Measurements from ENCODE around the gene CLDN7.

Gene CLDN7

GRCh38 chr17:7236808-7237207, 25.5 kb downstream of the CLDN7 start:
- DNase-seq (ENCODE audit: low read depth, low spot score) = no peak
- in situ Hi-C loops (cut with HindIII; ENCODE audit: low sequenced_read_pairs) = no loop called here
- no peak for TF ChIP-seq CTCF (IDR thresholded peaks at IDR 0.05; ENCODE audit: low read depth, low read length)
- no peak overlapping the region for H3K4me3 ChIP-seq (ENCODE audit: low read depth, low read length)

- TF ChIP-seq CTCF (IDR thresholded peaks at IDR 0.05; ENCODE audit: low read depth, low read length) = no peak
- in situ Hi-C loops (cut with HindIII; ENCODE audit: low sequenced_read_pairs) = no loop called here
- no peak overlapping the region for H3K4me3 ChIP-seq (ENCODE audit: low read depth, low read length)
- no peak for DNase-seq (ENCODE audit: low read depth, low spot score)
These were observed 26.3 kb downstream of the CLDN7 start for GRCh38 chr17:7235693-7236665.

GRCh38 chr17:7234083-7234951, 28.0 kb downstream of the CLDN7 start, which contains the start of gene DVL2:
Gene DVL2, minus strand, starts transcription at chr17:7234517. Its CDS starts 255 bp downstream, at chr17:7234262.
- TF ChIP-seq CTCF (IDR thresholded peaks at IDR 0.05; ENCODE audit: low read depth, low read length) = no peak
- peak; percentile 96 for DNase-seq (ENCODE audit: low read depth, low spot score)
- in situ Hi-C loops (cut with HindIII; ENCODE audit: low sequenced_read_pairs) = no loop called here

GRCh38 chr17:7233701-7234082, 28.6 kb downstream of the CLDN7 start:
- DNase-seq (ENCODE audit: low read depth, low spot score) = no peak
- TF ChIP-seq CTCF (IDR thresholded peaks at IDR 0.05; ENCODE audit: low read depth, low read length) = no peak
- in situ Hi-C loops (cut with HindIII; ENCODE audit: low sequenced_read_pairs) = no loop called here
- peak overlapping the region; percentile 66 for H3K4me3 ChIP-seq (ENCODE audit: low read depth, low read length)

More at GRCh38 chr17:7234083-7234951, 28.0 kb downstream of the CLDN7 start, which contains the start of gene DVL2:
- peak within 1 kb of the TSS; percentile 66 for H3K4me3 ChIP-seq (ENCODE audit: low read depth, low read length)

GRCh38 chr17:7232114-7232513, 30.2 kb downstream of the CLDN7 start:
- in situ Hi-C loops (cut with HindIII; ENCODE audit: low sequenced_read_pairs) = no loop called here
- DNase-seq (ENCODE audit: low read depth, low spot score) = no peak
- TF ChIP-seq CTCF (IDR thresholded peaks at IDR 0.05; ENCODE audit: low read depth, low read length) = no peak
- no peak overlapping the region for H3K4me3 ChIP-seq (ENCODE audit: low read depth, low read length)

GRCh38 chr17:7229504-7229903, 32.8 kb downstream of the CLDN7 start:
- in situ Hi-C loops (cut with HindIII; ENCODE audit: low sequenced_read_pairs) = no loop called here
- TF ChIP-seq CTCF (IDR thresholded peaks at IDR 0.05; ENCODE audit: low read depth, low read length) = no peak
- no peak for DNase-seq (ENCODE audit: low read depth, low spot score)
- no peak overlapping the region for H3K4me3 ChIP-seq (ENCODE audit: low read depth, low read length)
